B cell (primary cell): ENCODE data around the gene CCM2.

Source experiments
- EZH2 ChIP-seq: IDR thresholded peaks from 2 replicates; pipeline ENCODE4 v1.6.1; 2012; ENCODE audit warnings: borderline replicate concordance, low read depth, mild to moderate bottlenecking, moderate library complexity, low read length; ENCODE audit not compliant: insufficient read depth, poor library complexity, severe bottlenecking
- TF ChIP-seq, protein P1 (sequence below): fragments of 200-600 bp; IDR thresholded peaks from one replicate; pipeline ENCODE4 v1.8.0; 2022; ENCODE audit warnings: antibody characterized with exemption, mild to moderate bottlenecking

DNA sequence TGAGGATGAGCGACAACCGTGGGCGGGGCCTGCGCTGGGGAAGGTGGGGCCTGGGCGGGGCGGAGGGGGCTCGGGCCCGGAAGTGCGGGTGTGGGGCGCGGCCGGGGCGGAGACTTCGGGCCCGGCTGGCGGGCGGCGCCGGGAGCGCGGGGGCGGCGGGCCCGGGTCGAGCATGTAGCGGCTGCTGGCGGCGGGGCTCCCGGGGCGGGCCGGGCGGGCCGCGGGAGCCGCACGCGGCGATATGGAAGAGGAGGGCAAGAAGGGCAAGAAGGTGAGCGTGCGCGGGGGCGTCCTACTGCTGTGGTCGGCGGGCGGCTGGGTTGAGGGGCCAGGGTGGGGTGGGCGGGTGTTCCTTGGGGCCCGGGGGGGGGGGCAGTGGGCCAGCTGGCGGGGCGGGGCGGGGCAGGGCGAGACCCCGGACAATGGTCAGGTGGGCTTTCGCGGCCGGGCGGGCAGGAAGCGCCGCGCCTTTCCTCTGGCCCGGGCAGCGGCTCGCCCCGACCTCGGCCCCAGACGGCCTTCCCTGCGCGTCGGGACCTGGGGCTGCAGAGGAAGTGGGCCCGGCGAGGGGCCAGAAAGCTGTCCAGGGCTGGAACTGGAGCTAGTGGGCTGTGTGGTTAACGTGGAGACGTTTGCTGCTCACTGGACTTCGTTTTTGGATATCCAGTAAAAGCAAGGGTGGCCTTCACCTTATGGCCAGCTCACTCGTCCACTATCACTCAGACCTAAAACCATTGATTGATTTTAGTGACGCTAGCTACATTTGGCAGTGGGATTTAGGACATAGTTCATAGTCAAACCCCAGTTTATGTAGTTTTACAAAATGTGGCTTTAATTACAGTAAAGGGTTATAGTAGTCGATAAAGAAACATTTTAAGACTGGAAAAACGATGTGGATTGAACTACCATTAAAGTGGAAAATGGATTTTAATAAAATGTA is at the start of gene CCM2:
- TF ChIP-seq, protein P1, sequence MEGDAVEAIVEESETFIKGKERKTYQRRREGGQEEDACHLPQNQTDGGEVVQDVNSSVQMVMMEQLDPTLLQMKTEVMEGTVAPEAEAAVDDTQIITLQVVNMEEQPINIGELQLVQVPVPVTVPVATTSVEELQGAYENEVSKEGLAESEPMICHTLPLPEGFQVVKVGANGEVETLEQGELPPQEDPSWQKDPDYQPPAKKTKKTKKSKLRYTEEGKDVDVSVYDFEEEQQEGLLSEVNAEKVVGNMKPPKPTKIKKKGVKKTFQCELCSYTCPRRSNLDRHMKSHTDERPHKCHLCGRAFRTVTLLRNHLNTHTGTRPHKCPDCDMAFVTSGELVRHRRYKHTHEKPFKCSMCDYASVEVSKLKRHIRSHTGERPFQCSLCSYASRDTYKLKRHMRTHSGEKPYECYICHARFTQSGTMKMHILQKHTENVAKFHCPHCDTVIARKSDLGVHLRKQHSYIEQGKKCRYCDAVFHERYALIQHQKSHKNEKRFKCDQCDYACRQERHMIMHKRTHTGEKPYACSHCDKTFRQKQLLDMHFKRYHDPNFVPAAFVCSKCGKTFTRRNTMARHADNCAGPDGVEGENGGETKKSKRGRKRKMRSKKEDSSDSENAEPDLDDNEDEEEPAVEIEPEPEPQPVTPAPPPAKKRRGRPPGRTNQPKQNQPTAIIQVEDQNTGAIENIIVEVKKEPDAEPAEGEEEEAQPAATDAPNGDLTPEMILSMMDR = no peak
- no peak for TF ChIP-seq EZH2
